ENCODE results near the gene LUZP4.

DNA sequence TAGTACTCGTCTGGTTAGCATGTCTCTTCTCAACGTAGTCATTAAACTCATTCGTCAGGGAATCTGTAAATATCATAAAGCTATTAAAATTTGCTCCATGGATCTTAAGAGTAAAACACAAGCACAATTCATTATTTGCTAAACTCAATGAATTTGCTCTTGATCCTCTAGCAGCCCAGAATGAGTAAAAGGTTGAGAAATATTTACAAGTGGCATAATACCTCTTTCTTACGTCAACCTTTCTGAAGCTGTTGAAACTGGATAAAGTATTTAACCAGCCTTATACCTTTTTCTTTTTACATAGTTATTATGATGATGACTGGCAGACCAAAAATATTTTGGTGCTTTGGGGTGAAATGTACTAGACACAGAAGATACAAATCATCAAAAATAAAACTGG, 66.9 kb downstream of the LUZP4 start:
- TF ChIP-seq, protein P1, sequence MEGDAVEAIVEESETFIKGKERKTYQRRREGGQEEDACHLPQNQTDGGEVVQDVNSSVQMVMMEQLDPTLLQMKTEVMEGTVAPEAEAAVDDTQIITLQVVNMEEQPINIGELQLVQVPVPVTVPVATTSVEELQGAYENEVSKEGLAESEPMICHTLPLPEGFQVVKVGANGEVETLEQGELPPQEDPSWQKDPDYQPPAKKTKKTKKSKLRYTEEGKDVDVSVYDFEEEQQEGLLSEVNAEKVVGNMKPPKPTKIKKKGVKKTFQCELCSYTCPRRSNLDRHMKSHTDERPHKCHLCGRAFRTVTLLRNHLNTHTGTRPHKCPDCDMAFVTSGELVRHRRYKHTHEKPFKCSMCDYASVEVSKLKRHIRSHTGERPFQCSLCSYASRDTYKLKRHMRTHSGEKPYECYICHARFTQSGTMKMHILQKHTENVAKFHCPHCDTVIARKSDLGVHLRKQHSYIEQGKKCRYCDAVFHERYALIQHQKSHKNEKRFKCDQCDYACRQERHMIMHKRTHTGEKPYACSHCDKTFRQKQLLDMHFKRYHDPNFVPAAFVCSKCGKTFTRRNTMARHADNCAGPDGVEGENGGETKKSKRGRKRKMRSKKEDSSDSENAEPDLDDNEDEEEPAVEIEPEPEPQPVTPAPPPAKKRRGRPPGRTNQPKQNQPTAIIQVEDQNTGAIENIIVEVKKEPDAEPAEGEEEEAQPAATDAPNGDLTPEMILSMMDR (conservative IDR thresholded peaks at IDR 0.05; ENCODE audit: low read length), result no peak
- no peak for TF ChIP-seq EZH2phosphoT487 (IDR thresholded peaks at IDR 0.05; ENCODE audit: borderline replicate concordance, low read depth, low read length)
